Endodermal cell (in vitro differentiated cells): ENCODE measurements around the gene PI4KB. TPM values are rescaled to one million over a fixed set of nuclear protein-coding genes. Genes with fewer than 3 reads are reported as not detected.

Source experiments
- DNase-seq: peaks from one replicate; pipeline ENCODE4 v3.0.0-alpha.2; 2017
- H3K27ac ChIP-seq: 2 replicates; pipeline ENCODE4 v1.5.1; 2013; ENCODE audit warnings: mild to moderate bottlenecking, low read depth, low read length, moderate library complexity
- H3K27me3 ChIP-seq: 2 replicates; pipeline ENCODE4 v1.6.1; 2013; ENCODE audit warnings: mild to moderate bottlenecking, low read length, moderate library complexity; ENCODE audit not compliant: insufficient read depth, control insufficient read depth, poor library complexity, severe bottlenecking
- H3K36me3 ChIP-seq: 2 replicates; pipeline ENCODE4 v1.7.0; 2013; ENCODE audit warnings: mild to moderate bottlenecking, low read length, moderate library complexity; ENCODE audit not compliant: control insufficient read depth, insufficient read depth
- H3K4me1 ChIP-seq: one replicate; pipeline ENCODE4 v1.7.0; 2013; ENCODE audit warnings: low read length; ENCODE audit not compliant: control insufficient read depth, insufficient read depth
- H3K4me3 ChIP-seq: 2 replicates; pipeline ENCODE4 v1.5.1; 2013; ENCODE audit warnings: mild to moderate bottlenecking, low read length, moderate library complexity
- H3K9ac ChIP-seq: 2 replicates; pipeline ENCODE4 v1.6.1; 2013; ENCODE audit warnings: mild to moderate bottlenecking, low read length, moderate library complexity; ENCODE audit not compliant: poor library complexity, severe bottlenecking; ENCODE audit errors: extremely low read depth
- H3K9me3 ChIP-seq: 2 replicates; pipeline ENCODE4 v1.6.1; 2013; ENCODE audit warnings: mild to moderate bottlenecking, low read length, moderate library complexity; ENCODE audit not compliant: control insufficient read depth
- H3K27ac Mint-ChIP-seq: 2 replicates; pipeline ENCODE4 v1.8.0; 2020; ENCODE audit warnings: mixed read lengths
- H3K27me3 Mint-ChIP-seq: 2 replicates; pipeline ENCODE4 v1.8.0; 2021; ENCODE audit warnings: mild to moderate bottlenecking, mixed read lengths; ENCODE audit not compliant: insufficient read depth
- H3K36me3 Mint-ChIP-seq: 2 replicates; pipeline ENCODE4 v1.8.0; 2020; ENCODE audit warnings: low read depth, mixed read lengths
- H3K4me1 Mint-ChIP-seq: 2 replicates; pipeline ENCODE4 v1.8.0; 2020; ENCODE audit warnings: mixed read lengths
- H3K4me3 Mint-ChIP-seq: 2 replicates; pipeline ENCODE4 v1.8.0; 2020; ENCODE audit warnings: mild to moderate bottlenecking, moderate library complexity, mixed read lengths
- H3K9me3 Mint-ChIP-seq: 2 replicates; pipeline ENCODE4 v1.8.0; 2020; ENCODE audit warnings: mild to moderate bottlenecking, mixed read lengths
- CTCF ChIP-seq: fragments of 200-600 bp; sonication (generic); conservative IDR thresholded peaks from 2 replicates; pipeline ENCODE4 v1.5.0; 2021; ENCODE audit warnings: antibody characterized with exemption, mild to moderate bottlenecking
- WGBS, 2 experiments: methylation state at CpG; one replicate each; pipeline versions ENCODE4 v1.1.5 to v1.1.7; 2013; ENCODE audit warnings: missing lambda C conversion rate in 2 of 2, mixed read lengths in 1 of 2; ENCODE audit not compliant: insufficient coverage in 1 of 2, insufficient read length in 1 of 2; 5-methylcytosine and 5-hydroxymethylcytosine counted together
- total RNA-seq, 2 donors: library from RNA; stranded (reverse); fragmentation: NEBNext Ultra II Directional in 1 of 2; extraction: Animal tissue kit (Norgen Biotek cat#: 25700) in 1 of 2; gene quantifications; 2 replicates in 1 of 2; 3 replicates in 1 of 2; pipeline ENCODE4 v1.2.1, GENCODE V29; 2021

The PI4KB gene
- total RNA-seq, 2 donors from 2014 or later = 34.3 to 37.5 TPM

- Mint-ChIP-seq H3K4me1 (peaks cover 5% of the 10 kb centered on the region), H3K4me3 (no peak overlapping the region), H3K36me3 (peaks cover 64% of the 10 kb centered on the region), H3K9me3 (no peaks in the 10 kb centered on the region), H3K27ac (no peak overlapping the region), H3K27me3 (no peaks in the 10 kb centered on the region)
- no peak overlapping the region for H3K27ac ChIP-seq
- no peaks in the 10 kb centered on the region for H3K27me3 ChIP-seq
- 97 to 100% methylated on average over 2 to 3 of the region's 3 CpGs for WGBS, 2 experiments
- no peak for DNase-seq
- H3K4me1 ChIP-seq = no peaks in the 10 kb centered on the region
- no peaks in the 10 kb centered on the region for H3K9me3 ChIP-seq
- no peak for TF ChIP-seq CTCF
- no peak overlapping the region for H3K9ac ChIP-seq
- H3K4me3 ChIP-seq = no peak overlapping the region
- peaks cover 64% of the 10 kb centered on the region for H3K36me3 ChIP-seq
These were observed 60.9 kb downstream of the PI4KB start for GRCh38 chr1:151266315-151266714.

- no peak overlapping the region for H3K9ac ChIP-seq
- no peak overlapping the region for H3K4me3 ChIP-seq
- Mint-ChIP-seq H3K36me3 (peaks cover 62% of the 10 kb centered on the region), H3K9me3 (no peaks in the 10 kb centered on the region), H3K4me3 (no peak overlapping the region), H3K4me1 (peaks cover 5% of the 10 kb centered on the region), H3K27ac (no peak overlapping the region), H3K27me3 (no peaks in the 10 kb centered on the region)
- no peak for TF ChIP-seq CTCF
- no peaks in the 10 kb centered on the region for H3K27me3 ChIP-seq
- DNase-seq = no peak
- no peak overlapping the region for H3K27ac ChIP-seq
- WGBS, 2 experiments = 86 to 89% methylated on average over 7 to 14 of the region's 14 CpGs
- no peaks in the 10 kb centered on the region for H3K4me1 ChIP-seq
- peaks cover 64% of the 10 kb centered on the region for H3K36me3 ChIP-seq
- H3K9me3 ChIP-seq = no peaks in the 10 kb centered on the region
These were observed 61.6 kb downstream of the PI4KB start for GRCh38 chr1:151265446-151266236.

GRCh38 chr1:151259351-151259750 lies 67.9 kb downstream of the PI4KB start:
- peaks cover 13% of the 10 kb centered on the region for H3K4me1 Mint-ChIP-seq
- no peaks in the 10 kb centered on the region for H3K27me3 ChIP-seq
- no peak for DNase-seq
- no peaks in the 10 kb centered on the region for H3K27me3 Mint-ChIP-seq
- no peak overlapping the region for H3K27ac ChIP-seq
- H3K4me3 Mint-ChIP-seq = no peak overlapping the region
- no peak overlapping the region for H3K4me3 ChIP-seq
- H3K9me3 ChIP-seq = no peaks in the 10 kb centered on the region
- peaks cover 25% of the 10 kb centered on the region for H3K36me3 Mint-ChIP-seq
- H3K9ac ChIP-seq = no peak overlapping the region
- no peak for TF ChIP-seq CTCF
- H3K4me1 ChIP-seq = no peaks in the 10 kb centered on the region
- H3K27ac Mint-ChIP-seq = no peak overlapping the region
- 83 to 97% methylated on average over 2 of the region's 2 CpGs for WGBS, 2 experiments
- H3K36me3 ChIP-seq = peaks cover 21% of the 10 kb centered on the region
- peaks cover 2% of the 10 kb centered on the region for H3K9me3 Mint-ChIP-seq
